GM19438 (cell line): ENCODE data around the gene EXTL1.

Experiments used
- ATAC-seq: cut with Tn5 transposase; IDR thresholded peaks from one replicate; pipeline ENCODE4 v1.9.1; 2021; ENCODE audit warnings: low read depth; ENCODE audit not compliant: unreplicated experiment

EXTL1 gene

GRCh38 chr1:26067432-26067911 is 45.9 kb downstream of the EXTL1 start, which contains the start of gene TRIM63:
TSS of gene TRIM63 (minus strand) at chr1:26067630. CDS start at chr1:26067494, 136 bp downstream.
- no peak for ATAC-seq

DNA sequence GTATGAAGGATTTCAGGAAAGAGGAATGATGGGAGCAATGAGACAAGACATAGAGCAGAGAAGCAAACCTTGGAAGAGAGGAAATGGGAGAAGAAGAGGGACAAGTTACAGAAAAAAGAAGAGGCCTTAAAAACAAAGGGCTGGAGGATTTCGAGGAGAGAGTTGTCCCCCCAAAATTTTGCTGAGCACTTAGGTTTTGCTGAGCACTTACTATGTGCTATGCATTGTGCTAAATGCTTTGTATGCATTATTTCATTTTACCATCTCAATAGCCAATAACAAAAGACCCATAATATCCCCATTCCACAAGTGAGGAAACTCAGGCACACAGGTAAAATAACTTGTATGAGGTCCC is 48.3 kb downstream of the EXTL1 start:
- no peak for ATAC-seq

- ATAC-seq, result no peak
Observed at GRCh38 chr1:26070296-26070962, 48.9 kb downstream of the EXTL1 start.

GRCh38 chr1:26070963-26071342 is 49.4 kb downstream of the EXTL1 start:
- ATAC-seq, result no peak

- no peak for ATAC-seq
Observed at GRCh38 chr1:26072305-26072704, 50.7 kb downstream of the EXTL1 start.

DNA sequence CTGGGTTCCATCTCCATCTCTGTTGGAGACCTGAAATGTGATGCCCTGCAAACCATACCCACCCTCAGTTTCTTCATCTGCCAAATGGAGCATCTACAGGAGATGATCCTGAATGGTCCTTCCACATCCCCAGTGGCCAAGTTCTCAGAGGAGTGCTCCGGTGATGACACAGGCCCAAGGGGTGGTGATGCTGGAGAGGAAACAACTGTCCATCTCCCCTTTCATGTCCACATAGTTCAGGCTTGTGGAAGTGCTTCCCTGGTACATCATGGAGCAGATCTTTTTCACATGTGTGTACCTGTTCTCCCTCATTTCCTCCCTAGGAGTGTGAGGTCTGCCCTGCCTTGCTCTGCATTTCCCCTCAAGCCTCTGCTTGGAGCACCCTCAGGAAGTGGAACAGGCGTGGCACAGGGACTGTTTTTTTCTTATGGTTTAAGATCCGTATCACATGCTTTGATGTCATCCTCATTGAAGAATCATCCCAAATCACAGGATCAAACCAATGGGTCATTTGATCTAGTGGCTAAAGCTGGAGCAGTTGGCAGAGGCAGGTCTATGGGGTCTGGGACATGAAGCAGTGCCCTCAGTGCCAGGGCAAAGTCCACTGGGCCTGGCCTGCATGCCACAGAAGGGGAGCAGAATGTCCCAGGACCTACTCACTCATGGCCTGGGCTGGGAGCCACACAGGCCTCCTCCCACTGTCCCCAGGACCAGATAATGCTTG is 54.0 kb downstream of the EXTL1 start:
- no peak for ATAC-seq

DNA sequence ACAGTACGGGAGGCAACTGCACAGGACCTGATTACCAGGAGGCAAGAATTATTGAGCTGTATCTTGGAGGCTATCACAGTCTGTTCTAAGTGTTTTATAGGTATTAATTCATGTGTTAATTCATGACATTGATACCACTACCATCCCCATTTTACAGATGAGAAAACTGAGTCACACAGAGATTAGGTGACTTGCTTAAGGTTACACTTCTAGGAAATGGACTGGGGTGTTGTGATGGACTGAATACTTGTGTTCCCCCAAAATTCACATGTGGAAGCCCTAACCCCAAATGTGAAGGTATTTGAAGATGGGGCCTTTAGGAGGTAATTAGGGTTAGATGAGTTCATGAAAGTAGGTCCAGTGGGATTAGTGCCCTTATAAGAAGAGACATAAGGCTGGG is 55.9 kb downstream of the EXTL1 start:
- no peak for ATAC-seq

- no peak for ATAC-seq
Observed at GRCh38 chr1:26078286-26079177, 57.0 kb downstream of the EXTL1 start.

DNA sequence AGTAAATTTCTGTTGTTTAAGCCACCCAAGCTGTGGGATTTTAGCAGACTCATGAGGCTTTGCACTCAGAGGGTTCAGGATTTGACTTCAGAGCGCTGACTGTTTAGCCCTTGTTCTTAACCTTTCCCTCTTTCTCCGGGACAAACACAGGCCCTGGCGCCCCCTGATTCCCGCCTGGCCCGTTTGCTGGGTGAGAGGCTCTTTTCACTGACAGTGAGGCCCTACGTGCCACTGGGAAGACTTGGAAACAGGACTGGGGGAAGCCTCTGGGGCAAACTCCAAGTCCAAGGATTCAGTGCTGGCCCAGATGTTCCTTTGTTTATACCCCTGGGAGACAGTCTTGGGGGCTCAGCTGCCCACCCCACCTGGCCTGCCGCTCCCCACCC is 57.6 kb downstream of the EXTL1 start:
- no peak for ATAC-seq

DNA sequence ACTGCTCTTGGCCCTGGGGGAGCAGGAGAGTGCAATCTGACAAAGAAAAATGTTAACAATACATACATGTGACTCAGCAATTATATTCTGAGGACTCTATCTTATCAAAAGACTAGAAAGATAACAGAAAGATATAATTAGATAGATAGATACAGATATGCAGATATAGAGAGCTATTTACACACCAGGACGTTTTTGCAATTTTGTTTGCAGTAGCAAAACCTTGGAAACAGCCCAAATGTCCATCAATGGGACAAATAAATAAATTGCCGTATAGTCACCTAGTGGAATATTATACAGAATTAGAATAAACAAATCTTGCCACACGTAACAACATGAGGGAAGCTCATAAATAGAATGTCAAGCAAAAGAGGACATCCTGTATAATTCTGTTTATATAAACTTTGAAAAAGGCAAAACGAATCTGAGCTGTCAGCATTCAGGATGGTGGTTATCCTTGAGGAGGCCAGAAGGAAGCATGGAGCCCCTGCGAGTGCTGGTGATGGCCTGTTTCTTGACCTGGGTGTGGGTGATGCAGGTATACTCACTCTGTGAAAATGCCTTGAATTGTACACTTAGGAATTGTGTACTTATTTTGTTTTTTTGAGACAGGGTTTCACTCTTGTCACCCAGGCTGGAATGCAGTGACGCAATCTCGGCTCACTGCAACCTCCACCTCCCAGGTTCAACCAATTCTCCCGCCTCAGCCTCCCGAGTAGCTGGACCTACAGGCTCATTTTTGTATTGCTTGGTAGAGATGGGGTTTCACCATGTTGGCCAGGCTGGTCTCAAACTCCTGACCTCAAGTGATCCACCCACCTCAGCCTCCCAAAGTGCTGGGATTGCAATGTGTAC is 58.6 kb downstream of the EXTL1 start:
- ATAC-seq, result no peak

GRCh38 chr1:26081267-26082019 is 59.9 kb downstream of the EXTL1 start:
- ATAC-seq, result no peak

GRCh38 chr1:26082020-26082350 is 60.4 kb downstream of the EXTL1 start:
- ATAC-seq, result no peak

GRCh38 chr1:26083208-26083607 is 61.6 kb downstream of the EXTL1 start:
- no peak for ATAC-seq

DNA sequence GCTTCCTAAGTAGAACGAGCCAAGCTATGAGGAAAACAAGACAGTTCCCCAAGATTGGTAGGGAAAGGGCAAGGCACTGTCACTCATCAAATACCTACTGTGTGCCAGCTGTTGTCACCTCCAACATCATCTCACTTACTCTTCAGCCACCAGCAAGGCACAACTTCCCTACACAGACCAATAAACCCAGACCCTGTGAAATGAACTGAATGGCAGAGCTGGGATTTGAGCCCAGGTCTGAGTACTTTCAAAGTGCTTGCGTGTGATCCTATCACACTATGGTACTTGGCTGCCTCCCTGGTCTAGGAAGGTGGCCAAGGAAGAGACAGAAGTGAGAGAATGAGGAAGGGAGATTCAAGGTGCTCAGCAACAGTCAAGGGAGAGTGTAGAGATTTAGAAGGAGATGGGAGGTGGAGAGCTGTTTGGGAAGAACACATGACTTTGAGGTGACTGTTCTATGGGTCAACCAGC is 62.6 kb downstream of the EXTL1 start:
- no peak for ATAC-seq

- ATAC-seq, result no peak
Observed at GRCh38 chr1:26084844-26085243, 63.3 kb downstream of the EXTL1 start.
